C4-2B (cell line): ENCODE results near the gene DCP1B.

ENCODE experiments used
- H3K27ac ChIP-seq: fragments of 450-650 bp; 2 replicates; pipeline ENCODE4 v1.5.1; 2017
- ZFX ChIP-seq: fragments of 450-650 bp; IDR thresholded peaks from 2 replicates; pipeline ENCODE4 v1.6.1; 2017
- TF ChIP-seq, protein P1 (sequence below): fragments of 450-650 bp; conservative IDR thresholded peaks from 2 replicates; pipeline ENCODE4 v1.5.1; 2017; ENCODE audit warnings: mild to moderate bottlenecking

DCP1B gene

DNA sequence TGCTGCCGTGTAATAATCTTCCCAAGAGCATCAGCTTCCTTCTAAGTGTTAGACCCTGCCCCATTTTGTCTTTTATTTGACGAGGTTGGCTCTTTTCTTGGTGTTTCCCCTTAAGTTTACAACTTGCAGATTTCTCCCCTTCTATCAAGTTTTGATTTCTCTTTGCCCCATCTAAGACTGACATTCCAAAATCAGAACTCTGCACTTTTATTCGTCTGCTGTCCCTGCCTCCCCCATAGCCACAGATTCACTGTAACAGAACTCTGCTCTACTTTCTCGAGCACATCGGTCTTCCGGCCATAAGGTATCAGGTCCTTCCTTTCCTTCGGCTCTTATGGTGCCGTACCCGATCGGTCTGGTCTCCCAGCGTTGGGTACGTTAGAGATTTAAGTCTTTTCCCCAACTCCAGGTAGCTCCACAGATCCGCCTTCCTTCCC lies 563 bp downstream of the DCP1B start:
- H3K27ac ChIP-seq, result peak overlapping the region; percentile 94
- TF ChIP-seq, protein P1, sequence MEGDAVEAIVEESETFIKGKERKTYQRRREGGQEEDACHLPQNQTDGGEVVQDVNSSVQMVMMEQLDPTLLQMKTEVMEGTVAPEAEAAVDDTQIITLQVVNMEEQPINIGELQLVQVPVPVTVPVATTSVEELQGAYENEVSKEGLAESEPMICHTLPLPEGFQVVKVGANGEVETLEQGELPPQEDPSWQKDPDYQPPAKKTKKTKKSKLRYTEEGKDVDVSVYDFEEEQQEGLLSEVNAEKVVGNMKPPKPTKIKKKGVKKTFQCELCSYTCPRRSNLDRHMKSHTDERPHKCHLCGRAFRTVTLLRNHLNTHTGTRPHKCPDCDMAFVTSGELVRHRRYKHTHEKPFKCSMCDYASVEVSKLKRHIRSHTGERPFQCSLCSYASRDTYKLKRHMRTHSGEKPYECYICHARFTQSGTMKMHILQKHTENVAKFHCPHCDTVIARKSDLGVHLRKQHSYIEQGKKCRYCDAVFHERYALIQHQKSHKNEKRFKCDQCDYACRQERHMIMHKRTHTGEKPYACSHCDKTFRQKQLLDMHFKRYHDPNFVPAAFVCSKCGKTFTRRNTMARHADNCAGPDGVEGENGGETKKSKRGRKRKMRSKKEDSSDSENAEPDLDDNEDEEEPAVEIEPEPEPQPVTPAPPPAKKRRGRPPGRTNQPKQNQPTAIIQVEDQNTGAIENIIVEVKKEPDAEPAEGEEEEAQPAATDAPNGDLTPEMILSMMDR, result no peak
- TF ChIP-seq ZFX, result no peak

DNA sequence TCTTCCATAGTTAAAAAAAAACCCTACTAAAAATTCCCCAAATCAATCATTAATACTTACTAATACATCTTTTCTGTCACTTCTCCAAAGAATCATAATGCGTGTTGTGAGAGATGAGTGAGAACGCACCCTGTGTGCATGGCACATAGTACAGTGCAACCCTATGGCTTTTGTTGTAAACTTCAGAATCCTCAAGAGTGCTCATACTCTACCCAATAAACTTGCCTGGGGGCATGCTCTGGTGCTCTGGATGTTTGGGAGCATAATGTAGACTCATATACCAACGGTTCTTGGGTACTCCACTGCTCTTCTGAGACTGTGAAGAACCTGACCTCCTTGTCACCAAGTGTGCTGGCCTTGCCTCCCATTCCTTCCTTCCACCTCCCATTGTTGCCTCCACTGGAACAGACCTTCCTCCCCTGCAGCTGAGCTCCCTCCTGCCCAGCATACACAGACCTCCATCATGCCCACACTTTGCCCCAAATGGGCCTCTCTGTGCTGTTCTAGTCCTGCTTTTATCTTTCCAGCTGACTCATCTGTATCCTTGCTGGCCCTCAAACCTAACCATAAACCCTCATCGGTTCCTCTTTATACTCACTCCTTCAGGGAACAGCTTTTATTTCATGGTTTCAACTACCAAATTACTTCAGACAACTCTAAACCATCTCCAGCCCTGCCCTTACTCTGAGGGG lies 8.9 kb downstream of the DCP1B start:
- TF ChIP-seq, protein P1, result no peak
- no peak for TF ChIP-seq ZFX
- no peak overlapping the region for H3K27ac ChIP-seq

DNA sequence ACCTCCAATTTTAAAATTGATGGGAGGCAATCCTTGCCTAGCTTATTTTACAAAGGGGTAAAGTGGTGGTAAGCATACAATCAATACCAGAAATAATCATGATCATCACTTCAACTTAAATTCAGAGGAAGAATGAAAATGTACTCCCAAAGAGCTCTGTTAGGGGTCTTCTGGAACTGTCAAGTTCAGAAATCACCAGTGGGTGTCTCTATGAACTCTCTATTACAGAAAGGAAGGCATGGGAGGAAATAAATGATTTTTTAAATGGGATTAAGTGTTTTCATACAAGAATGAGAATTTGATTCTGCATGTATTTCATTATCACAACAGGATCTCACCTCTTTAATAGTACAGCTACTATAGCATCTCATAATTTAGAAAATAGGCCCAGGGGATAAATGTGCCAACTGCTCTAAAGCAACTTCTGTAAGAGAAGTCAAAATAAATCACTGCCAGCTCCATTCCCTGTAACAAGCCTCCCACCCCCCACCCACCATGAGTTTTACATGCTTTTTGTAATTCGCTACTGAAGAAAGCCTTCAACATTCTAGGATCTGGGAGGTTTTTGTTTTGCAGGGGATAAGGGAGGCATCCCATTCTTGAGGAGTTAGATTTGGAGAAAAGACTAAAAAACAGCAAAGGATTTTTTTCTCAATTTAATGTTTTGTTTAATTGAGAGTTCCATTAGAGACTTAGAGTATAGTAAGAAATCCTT lies 9.7 kb downstream of the DCP1B start:
- TF ChIP-seq ZFX, result no peak
- TF ChIP-seq, protein P1, result no peak
- H3K27ac ChIP-seq, result no peak overlapping the region

- no peak overlapping the region for H3K27ac ChIP-seq
- TF ChIP-seq, protein P1, result no peak
- TF ChIP-seq ZFX, result no peak
These were observed 10.3 kb downstream of the DCP1B start for GRCh38 chr12:1993871-1994371.

- no peak overlapping the region for H3K27ac ChIP-seq
- TF ChIP-seq, protein P1, result no peak
- TF ChIP-seq ZFX, result no peak
These were observed 10.9 kb downstream of the DCP1B start for GRCh38 chr12:1993341-1993740.

DNA sequence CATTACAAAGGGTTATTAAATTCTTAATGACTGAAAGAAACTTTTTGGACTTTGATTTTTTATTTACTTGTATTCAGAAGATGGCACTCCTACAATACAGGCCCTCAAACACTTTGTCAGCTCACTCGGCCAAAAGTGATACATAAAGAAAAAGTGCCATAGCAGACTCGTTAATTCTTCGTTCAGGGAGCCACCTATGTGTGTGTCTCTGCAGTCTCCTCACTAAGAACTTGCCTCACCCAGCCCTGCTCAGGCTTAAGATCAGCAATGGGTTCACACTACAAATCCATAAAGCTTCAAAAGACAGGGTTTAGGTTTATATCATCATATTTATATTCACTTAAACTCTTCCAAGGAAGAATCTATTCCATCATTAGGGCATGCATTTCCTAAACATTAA lies 11.5 kb downstream of the DCP1B start:
- TF ChIP-seq, protein P1, result no peak
- H3K27ac ChIP-seq, result no peak overlapping the region

GRCh38 chr12:1989111-1989510 lies 15.1 kb downstream of the DCP1B start:
- TF ChIP-seq, protein P1, result no peak
- TF ChIP-seq ZFX, result no peak
- H3K27ac ChIP-seq, result no peak overlapping the region
